ENCODE data around the gene GULP1. TPM values are rescaled to one million over a fixed set of nuclear protein-coding genes. Genes with fewer than 3 reads are reported as not detected.

Gene GULP1
- total RNA-seq, 1 experiment from 2014 or later = 140 TPM

- Histone ChIP-seq H3K79me1 (ENCODE audit: insufficient read depth, low read depth, low read length, poor library complexity, severe bottlenecking) (no peaks in the 10 kb centered on the region), H3K4me2 (ENCODE audit: insufficient read depth, insufficient read length, low read length) (no peak overlapping the region), H2AK5ac (ENCODE audit: insufficient read length, low read length) (no peak overlapping the region), H3K27me3 (ENCODE audit: insufficient read depth, low read length) (no peaks in the 10 kb centered on the region; the same call in 1 of the 2 replicates), H2BK20ac (ENCODE audit: low read depth, low read length, poor library complexity, severe bottlenecking) (no peak overlapping the region), H2BK120ac (ENCODE audit: low read depth, low read length, poor library complexity, severe bottlenecking) (no peak overlapping the region), H3K23me2 (ENCODE audit: insufficient read length, low read depth, low read length, poor library complexity, severe bottlenecking) (no peaks in the 10 kb centered on the region), H3K56ac (ENCODE audit: insufficient read length, low read depth, low read length) (no peak overlapping the region), H4K20me1 (ENCODE audit: control insufficient read depth, insufficient read depth, insufficient read length) (no peaks in the 10 kb centered on the region), H2BK5ac (ENCODE audit: insufficient read length, low read length) (no peak overlapping the region), H3K4ac (ENCODE audit: low read depth, low read length) (no peak overlapping the region), H3K27ac (ENCODE audit: insufficient read length, low read depth, low read length) (no peak overlapping the region), H3T11ph (ENCODE audit: low read length) (no peak overlapping the region), H3K9me3 (ENCODE audit: control insufficient read depth, low read depth, low read length) (no peaks in the 10 kb centered on the region), H4K91ac (ENCODE audit: insufficient read length, low read depth, low read length) (no peak overlapping the region), H3K4me1 (ENCODE audit: insufficient read depth, low read length) (no peaks in the 10 kb centered on the region), H3K9ac (ENCODE audit: extremely low read depth, insufficient read length, low read length) (no peak overlapping the region), H4K5ac (ENCODE audit: insufficient read length, low read depth, low read length) (no peak overlapping the region), H3K14ac (ENCODE audit: insufficient read depth, low read length) (no peak overlapping the region), H3K18ac (ENCODE audit: insufficient read length, low read depth, low read length) (no peak overlapping the region), H3K79me2 (ENCODE audit: insufficient read depth, low read length) (no peaks in the 10 kb centered on the region), H4K8ac (replicated peaks; ENCODE audit: insufficient read length, low read depth, low read length) (no peak overlapping the region), H2BK12ac (ENCODE audit: insufficient read length, low read depth, low read length) (no peak overlapping the region), H2BK15ac (ENCODE audit: low read depth, low read length) (no peak overlapping the region), H3K23ac (ENCODE audit: insufficient read length, low read depth, low read length) (no peak overlapping the region), H2AFZ (ENCODE audit: low read length) (no peak overlapping the region)
- H3K4me1 Mint-ChIP-seq = 0 out of 4 replicates have a peak, but pooled peaks cover 0 to 3% of the 10 kb centered on the region in 2 experiments
- H3K4me3 Mint-ChIP-seq = no peak overlapping the region
- DNase-seq = no peak
- H3K27ac Mint-ChIP-seq = no peak overlapping the region
- no peaks in the 10 kb centered on the region for H3K9me3 Mint-ChIP-seq
- no CpG with 5 or more reads among the region's 2 CpGs for WGBS (ENCODE audit: extremely low coverage, insufficient read length, low lambda C conversion rate)
- H3K36me3 Mint-ChIP-seq (ENCODE audit: insufficient read depth in 1 of 3, low read depth in 3 of 3) = peaks cover 2 to 15% (median 7%) of the 10 kb centered on the region in 3 experiments; a peak in 6 of 7 replicates
- TF ChIP-seq, protein P1, sequence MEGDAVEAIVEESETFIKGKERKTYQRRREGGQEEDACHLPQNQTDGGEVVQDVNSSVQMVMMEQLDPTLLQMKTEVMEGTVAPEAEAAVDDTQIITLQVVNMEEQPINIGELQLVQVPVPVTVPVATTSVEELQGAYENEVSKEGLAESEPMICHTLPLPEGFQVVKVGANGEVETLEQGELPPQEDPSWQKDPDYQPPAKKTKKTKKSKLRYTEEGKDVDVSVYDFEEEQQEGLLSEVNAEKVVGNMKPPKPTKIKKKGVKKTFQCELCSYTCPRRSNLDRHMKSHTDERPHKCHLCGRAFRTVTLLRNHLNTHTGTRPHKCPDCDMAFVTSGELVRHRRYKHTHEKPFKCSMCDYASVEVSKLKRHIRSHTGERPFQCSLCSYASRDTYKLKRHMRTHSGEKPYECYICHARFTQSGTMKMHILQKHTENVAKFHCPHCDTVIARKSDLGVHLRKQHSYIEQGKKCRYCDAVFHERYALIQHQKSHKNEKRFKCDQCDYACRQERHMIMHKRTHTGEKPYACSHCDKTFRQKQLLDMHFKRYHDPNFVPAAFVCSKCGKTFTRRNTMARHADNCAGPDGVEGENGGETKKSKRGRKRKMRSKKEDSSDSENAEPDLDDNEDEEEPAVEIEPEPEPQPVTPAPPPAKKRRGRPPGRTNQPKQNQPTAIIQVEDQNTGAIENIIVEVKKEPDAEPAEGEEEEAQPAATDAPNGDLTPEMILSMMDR (conservative IDR thresholded peaks at IDR 0.05) = no peak
- H3K27me3 Mint-ChIP-seq (ENCODE audit: low read depth) = no peaks in the 10 kb centered on the region
These were observed 285.6 kb downstream of the GULP1 start for GRCh38 chr2:188577231-188577630.
